ENCODE data around the gene RABGAP1.

RABGAP1 gene

GRCh38 chr9:122946461-122947005 is 5.7 kb downstream of the RABGAP1 start:
- no peak for DNase-seq

- DNase-seq, result no peak
Measured at GRCh38 chr9:122948313-122948712, 7.5 kb downstream of the RABGAP1 start.

DNA sequence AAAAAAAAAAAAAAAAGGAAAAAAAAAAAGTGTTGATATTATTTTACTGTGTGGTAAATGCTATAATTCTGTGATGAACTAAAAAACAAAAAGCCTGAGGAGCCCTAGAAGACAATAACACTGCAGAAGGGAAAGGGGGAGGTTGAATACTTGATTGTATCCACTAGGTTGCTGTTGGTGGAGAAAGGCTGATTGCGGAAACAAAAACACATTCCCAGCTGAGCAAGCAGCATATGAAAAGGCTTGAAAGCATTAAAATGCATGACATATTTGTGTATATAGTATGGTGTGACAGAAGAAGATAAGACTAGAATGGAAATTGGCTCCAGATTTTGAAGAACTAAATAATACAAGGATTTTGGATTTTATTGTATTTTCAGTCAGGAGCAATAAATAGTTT is 8.9 kb downstream of the RABGAP1 start:
- no peak for DNase-seq

DNA sequence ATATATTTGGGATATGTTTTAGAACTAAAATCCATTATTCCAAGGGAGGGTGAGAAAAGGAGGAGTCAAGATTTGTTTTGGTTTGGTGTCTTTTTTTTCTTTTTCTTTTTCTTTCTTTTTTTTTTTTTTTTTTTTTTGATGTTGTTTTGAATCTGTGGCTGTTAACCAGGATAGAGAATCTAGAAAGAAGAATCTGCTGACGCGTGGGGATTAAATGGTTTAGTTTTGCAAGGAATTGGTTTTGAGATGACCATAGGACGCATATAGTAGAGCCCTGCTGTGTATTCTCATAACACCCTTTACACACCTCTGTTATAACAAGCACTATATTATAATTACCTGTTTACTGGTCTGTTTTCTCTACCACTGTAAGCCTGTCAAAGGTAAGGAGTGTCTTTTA is 9.4 kb downstream of the RABGAP1 start:
- no peak for DNase-seq

GRCh38 chr9:122951056-122951455 is 10.2 kb downstream of the RABGAP1 start:
- no peak for DNase-seq

- DNase-seq, result no peak
Measured at GRCh38 chr9:122954253-122954691, 13.5 kb downstream of the RABGAP1 start.

DNA sequence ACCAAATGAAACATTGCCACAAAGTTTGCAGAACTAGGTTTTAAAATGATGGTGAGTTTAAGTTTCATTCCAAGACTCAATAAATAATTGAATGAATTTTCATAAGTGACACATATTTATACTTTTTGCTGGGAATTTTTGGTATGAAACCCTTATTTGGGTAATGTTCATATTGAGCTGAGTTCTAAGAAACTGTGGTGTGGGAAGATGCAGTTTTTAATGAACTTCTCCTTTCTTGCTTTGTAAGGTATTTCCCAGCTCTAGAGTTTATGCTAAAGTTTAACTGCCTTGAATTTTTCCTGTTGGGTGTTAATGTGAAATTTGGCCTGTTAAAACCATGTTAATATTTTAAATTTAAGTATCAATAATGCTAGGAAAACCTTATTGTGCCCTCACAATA is 15.1 kb downstream of the RABGAP1 start:
- DNase-seq, result no peak

DNA sequence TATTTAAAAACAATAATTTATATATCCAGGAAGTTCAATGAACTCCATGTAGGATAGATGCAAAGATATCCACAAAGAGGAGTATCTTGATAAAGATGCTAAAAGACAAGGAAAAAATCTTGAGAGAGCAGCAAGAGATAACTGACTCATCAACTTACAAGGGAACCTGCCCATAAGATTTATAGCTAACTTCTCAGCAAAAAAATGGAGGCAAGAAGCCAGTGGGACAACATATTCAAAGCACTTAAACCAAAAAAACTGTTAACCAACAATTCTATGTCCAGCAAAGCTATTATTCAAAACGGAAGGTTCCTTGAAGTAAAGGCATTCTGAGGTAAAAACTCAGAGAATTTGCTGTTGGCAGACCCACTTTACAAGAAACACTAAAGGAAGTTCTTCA is 20.3 kb downstream of the RABGAP1 start:
- no peak for DNase-seq

DNA sequence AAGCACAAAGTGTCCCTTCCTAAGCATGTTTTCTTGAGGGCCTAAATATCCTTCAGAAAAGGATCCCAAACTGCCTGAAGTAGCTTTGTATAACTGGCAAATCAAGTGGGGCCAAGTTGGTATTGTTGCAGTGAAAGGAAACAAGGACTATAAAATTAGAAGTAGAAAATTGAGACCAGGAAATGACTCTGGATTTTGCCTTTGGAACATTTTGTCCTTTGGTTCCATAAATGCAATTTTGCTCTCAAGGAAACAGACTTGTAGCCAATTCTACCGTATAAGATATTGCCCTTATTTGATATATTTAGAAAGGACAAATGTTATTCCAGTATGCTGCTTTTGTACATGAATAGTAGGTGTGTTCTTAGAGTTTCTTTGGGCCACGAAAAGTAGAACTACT is 34.4 kb downstream of the RABGAP1 start:
- DNase-seq, result no peak

DNA sequence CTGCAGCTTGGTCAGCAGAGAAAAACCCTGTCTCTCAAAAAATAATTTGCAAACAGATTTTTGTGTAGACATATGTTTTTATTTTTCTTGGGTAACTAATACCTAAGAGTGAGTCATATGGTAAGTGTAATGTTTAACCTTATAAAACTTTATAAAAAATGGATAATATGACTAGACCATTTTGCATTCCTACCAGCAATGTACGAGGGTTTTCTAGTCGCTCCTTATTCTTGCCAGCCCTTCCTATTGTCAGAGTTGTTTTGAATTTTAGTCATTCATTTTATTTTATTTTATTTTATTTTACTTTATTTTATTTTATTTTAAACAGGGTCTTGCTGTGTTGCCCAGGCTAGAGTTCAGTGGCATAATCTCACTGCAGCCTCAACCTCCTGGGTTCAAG is 37.8 kb downstream of the RABGAP1 start:
- DNase-seq, result no peak

DNA sequence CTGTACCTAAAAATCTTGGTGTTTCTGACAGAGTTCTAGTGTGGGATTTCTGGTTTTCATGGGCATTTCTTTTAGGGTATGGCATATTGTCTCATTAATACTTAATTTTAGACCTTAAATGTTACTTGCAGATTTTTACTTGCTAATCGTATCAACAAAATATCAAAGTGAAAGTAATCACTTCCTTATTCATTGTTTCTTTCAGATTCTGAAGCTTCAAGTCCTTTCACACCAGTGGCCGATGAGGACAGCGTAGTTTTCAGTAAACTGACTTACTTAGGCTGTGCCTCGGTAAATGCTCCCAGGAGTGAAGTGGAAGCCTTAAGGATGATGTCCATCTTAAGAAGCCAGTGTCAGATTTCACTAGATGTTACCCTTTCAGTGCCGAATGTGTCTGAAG is 45.2 kb downstream of the RABGAP1 start:
- no peak for DNase-seq

GRCh38 chr9:122988141-122988540 is 47.3 kb downstream of the RABGAP1 start:
- DNase-seq, result no peak

GRCh38 chr9:122988920-122989621 is 48.3 kb downstream of the RABGAP1 start:
- no peak for DNase-seq

- no peak for DNase-seq
Measured at GRCh38 chr9:122991370-122991830, 50.6 kb downstream of the RABGAP1 start.

- DNase-seq, result no peak
Measured at GRCh38 chr9:122996586-122996985, 55.8 kb downstream of the RABGAP1 start.

GRCh38 chr9:122998448-122998847 is 57.6 kb downstream of the RABGAP1 start:
- no peak for DNase-seq

DNA sequence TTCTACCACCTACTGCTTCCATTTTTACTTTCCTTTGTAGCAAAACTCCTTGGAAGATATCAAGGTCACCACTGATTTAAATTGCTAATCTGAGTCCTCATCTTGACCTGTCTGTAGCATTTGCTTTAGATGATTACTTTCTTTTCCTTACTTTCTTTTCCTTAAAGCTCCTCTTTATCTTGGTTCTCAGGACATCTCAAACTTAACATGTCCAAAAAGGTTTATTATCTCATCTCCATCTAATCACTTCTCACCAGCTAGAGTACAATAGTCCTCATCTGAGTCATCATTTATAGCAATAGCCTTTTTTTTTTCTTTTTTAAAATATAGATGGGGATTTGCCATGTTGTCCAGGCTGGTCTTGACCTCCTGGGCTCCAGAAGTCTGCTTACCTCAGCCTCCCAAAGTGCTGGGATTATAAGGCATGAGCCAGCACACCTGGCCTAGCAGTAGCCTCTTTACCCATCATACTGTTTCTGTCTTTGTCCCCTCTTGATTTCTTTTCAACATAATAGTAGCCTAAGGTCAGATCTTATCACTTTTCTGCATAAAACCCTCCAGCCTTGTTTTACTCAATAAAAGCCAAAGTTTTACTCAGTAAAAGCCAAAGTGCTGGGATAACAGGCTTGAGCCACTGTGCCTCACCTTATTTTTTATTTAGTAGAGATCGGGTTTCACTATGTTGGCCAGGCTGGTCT is 59.7 kb downstream of the RABGAP1 start:
- DNase-seq, result no peak

DNA sequence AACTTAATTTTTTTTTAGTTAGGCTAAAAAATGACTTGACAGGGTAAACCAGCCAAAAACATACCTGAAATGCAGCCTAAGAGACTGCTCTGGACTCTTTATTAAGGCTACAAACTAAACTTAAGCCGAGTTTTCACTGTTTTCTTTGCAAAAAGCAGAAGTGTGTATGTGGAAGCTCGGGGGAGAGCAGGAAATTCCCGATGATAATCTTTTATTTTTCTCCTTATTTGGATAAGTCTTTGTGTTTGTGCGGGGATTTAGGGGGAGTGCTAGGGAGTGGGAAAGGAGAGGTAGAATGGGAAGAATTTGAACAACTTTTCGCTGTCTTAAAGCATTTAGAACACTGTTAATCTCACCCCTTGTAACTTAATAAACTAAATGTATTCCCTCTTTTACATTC is 61.9 kb downstream of the RABGAP1 start:
- no peak for DNase-seq

GRCh38 chr9:123003466-123003865 is 62.6 kb downstream of the RABGAP1 start:
- DNase-seq, result no peak

- no peak for DNase-seq
Measured at GRCh38 chr9:123005964-123006363, 65.1 kb downstream of the RABGAP1 start.

GRCh38 chr9:123007269-123007668 is 66.4 kb downstream of the RABGAP1 start:
- no peak for DNase-seq

- no peak for DNase-seq
Measured at GRCh38 chr9:123008909-123009308, 68.1 kb downstream of the RABGAP1 start.

GRCh38 chr9:123011380-123011779 is 70.6 kb downstream of the RABGAP1 start:
- no peak for DNase-seq

DNA sequence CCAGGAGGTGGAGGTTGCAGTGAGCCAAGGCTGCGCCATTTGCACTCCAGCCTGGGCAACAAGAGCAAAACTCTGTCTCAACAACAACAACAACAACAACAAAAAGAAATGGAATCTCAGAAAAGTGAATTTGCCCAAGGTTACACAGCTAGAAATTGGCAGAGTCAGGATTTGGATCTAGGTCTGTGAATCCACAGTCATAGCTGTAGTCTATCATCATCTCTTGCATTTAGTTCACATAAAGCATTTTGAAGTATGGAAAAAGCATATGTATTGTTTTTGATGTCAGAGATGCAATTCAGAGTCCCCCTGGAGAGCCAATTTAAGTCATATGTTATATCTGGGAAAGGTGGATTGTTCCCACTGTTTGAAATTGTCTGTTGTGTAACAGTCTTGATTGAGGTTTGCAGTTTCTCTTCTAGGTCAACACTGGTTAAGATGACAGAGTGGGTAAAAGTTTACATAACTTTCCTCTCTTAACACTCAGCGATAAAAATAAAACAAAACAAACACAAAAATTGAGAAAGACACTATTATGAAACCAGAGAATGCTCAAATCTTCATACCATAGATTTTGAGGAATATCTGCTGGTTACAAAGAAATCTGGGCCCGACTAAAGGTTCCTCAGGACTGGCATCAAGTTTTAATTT is 71.2 kb downstream of the RABGAP1 start:
- no peak for DNase-seq
